ENCODE data around the gene KIFAP3.

- TF ChIP-seq CTCF (IDR thresholded peaks at IDR 0.05) (no peak), POLR2AphosphoS5 (IDR thresholded peaks at IDR 0.05) (no peak), POLR2A (IDR thresholded peaks at IDR 0.05) (no peak), EP300 (IDR thresholded peaks at IDR 0.05) (no peak)
Observed at GRCh38 chr1:170041423-170042192, 32.9 kb downstream of the KIFAP3 start.

Measured in suprapubic skin (tissue), 4 donors.